Measurements from ENCODE around the gene CCDC38. TPM values are rescaled to one million over a fixed set of nuclear protein-coding genes. Genes with fewer than 3 reads are reported as not detected.

Gene CCDC38
- total RNA-seq, 1 experiment from 2014 or later: not detected

DNA sequence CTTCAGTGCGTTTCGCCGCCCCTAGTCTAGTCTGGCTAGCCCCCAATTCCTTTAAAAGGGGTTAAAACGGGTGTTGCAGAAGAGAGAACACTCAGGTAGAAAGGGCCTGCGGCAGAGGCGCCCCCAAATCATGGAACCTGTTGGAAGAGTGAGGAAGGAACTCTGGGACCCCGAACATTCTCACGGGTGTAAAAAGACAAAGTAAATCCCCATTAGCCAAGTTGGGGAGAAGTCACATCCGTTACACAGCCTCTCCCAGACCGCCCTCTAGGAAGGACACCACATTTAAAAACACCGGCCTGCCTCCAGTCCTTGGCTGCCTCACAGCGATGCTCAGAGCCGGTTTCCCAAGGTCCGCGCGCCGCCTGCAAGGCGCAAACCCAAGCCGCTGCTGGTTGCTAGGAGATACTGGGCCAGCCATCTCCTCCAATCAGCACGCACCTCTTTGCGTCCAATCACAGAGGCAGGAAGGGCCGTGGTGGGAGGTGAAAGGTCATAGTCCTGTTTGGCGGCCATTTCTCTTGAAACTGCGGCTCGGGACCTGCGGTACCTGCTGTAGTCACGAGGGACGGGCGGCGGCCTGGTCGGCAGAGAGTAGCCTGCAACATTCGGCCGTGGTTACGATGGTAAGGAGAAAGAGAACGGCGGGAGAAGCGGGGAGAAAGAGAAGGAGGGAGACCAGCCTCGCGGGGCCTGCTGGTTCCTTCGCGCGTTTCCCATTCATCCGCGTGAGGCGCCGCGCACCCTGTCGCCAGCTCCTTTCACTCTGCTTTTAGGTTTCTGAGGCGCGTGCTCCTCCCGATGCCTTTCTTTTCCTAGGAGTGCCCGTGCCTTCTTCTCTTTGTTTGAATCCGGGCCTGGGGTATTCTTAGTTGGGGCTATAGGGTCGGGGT lies 83.7 kb downstream of the CCDC38 start, which contains the start of gene SNRPF (continued):
- TF ChIP-seq, protein P1, sequence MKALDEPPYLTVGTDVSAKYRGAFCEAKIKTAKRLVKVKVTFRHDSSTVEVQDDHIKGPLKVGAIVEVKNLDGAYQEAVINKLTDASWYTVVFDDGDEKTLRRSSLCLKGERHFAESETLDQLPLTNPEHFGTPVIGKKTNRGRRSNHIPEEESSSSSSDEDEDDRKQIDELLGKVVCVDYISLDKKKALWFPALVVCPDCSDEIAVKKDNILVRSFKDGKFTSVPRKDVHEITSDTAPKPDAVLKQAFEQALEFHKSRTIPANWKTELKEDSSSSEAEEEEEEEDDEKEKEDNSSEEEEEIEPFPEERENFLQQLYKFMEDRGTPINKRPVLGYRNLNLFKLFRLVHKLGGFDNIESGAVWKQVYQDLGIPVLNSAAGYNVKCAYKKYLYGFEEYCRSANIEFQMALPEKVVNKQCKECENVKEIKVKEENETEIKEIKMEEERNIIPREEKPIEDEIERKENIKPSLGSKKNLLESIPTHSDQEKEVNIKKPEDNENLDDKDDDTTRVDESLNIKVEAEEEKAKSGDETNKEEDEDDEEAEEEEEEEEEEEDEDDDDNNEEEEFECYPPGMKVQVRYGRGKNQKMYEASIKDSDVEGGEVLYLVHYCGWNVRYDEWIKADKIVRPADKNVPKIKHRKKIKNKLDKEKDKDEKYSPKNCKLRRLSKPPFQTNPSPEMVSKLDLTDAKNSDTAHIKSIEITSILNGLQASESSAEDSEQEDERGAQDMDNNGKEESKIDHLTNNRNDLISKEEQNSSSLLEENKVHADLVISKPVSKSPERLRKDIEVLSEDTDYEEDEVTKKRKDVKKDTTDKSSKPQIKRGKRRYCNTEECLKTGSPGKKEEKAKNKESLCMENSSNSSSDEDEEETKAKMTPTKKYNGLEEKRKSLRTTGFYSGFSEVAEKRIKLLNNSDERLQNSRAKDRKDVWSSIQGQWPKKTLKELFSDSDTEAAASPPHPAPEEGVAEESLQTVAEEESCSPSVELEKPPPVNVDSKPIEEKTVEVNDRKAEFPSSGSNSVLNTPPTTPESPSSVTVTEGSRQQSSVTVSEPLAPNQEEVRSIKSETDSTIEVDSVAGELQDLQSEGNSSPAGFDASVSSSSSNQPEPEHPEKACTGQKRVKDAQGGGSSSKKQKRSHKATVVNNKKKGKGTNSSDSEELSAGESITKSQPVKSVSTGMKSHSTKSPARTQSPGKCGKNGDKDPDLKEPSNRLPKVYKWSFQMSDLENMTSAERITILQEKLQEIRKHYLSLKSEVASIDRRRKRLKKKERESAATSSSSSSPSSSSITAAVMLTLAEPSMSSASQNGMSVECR (CRISPR knock-in tag; IDR thresholded peaks at IDR 0.05; ENCODE audit: borderline replicate concordance): peak; percentile 67; the same call in 1 of the 2 replicates
- TF ChIP-seq ESRRA (CRISPR knock-in tag; IDR thresholded peaks at IDR 0.05; ENCODE audit: borderline replicate concordance): 0 out of 2 replicates have a peak, but pooled peaks have one; percentile 55
- no peak for TF ChIP-seq FOXJ3 (CRISPR knock-in tag; IDR thresholded peaks at IDR 0.05; ENCODE audit: borderline replicate concordance)
- TF ChIP-seq ZNF121 (CRISPR knock-in tag; IDR thresholded peaks at IDR 0.05): no peak
- TF ChIP-seq SOX15 (CRISPR knock-in tag; IDR thresholded peaks at IDR 0.05): no peak
- peak; percentile 95 for TF ChIP-seq FOXK1 (CRISPR knock-in tag; IDR thresholded peaks at IDR 0.05)
- TF ChIP-seq ZBTB43 (CRISPR knock-in tag; IDR thresholded peaks at IDR 0.05): no peak
- TF ChIP-seq, protein P2, sequence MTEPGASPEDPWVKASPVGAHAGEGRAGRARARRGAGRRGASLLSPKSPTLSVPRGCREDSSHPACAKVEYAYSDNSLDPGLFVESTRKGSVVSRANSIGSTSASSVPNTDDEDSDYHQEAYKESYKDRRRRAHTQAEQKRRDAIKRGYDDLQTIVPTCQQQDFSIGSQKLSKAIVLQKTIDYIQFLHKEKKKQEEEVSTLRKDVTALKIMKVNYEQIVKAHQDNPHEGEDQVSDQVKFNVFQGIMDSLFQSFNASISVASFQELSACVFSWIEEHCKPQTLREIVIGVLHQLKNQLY (CRISPR knock-in tag; IDR thresholded peaks at IDR 0.05): no peak
- TF ChIP-seq ZNF671 (CRISPR knock-in tag; IDR thresholded peaks at IDR 0.05): no peak
- TF ChIP-seq, protein P3, sequence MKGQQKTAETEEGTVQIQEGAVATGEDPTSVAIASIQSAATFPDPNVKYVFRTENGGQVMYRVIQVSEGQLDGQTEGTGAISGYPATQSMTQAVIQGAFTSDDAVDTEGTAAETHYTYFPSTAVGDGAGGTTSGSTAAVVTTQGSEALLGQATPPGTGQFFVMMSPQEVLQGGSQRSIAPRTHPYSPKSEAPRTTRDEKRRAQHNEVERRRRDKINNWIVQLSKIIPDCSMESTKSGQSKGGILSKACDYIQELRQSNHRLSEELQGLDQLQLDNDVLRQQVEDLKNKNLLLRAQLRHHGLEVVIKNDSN (CRISPR knock-in tag; IDR thresholded peaks at IDR 0.05): peak; percentile 59
- TF ChIP-seq JUN (CRISPR knock-in tag; IDR thresholded peaks at IDR 0.05): no peak
- TF ChIP-seq ZNF396 (CRISPR knock-in tag; IDR thresholded peaks at IDR 0.05; ENCODE audit: borderline replicate concordance): no peak
- 0 out of 2 replicates have a peak, but pooled peaks have one; percentile 60 for TF ChIP-seq KAT7 (CRISPR knock-in tag; IDR thresholded peaks at IDR 0.05; ENCODE audit: borderline replicate concordance)
- no peak for TF ChIP-seq HMGA2 (CRISPR knock-in tag; IDR thresholded peaks at IDR 0.05)
- no peak for TF ChIP-seq NFATC4 (CRISPR knock-in tag; IDR thresholded peaks at IDR 0.05)
- TF ChIP-seq, protein P4, sequence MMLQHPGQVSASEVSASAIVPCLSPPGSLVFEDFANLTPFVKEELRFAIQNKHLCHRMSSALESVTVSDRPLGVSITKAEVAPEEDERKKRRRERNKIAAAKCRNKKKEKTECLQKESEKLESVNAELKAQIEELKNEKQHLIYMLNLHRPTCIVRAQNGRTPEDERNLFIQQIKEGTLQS (CRISPR knock-in tag; conservative IDR thresholded peaks at IDR 0.05): no peak
- TF ChIP-seq CREB1 (CRISPR knock-in tag; IDR thresholded peaks at IDR 0.05): 0 out of 2 replicates have a peak, but pooled peaks have one; percentile 55
- peak; percentile 46; the same call in 1 of the 2 replicates for TF ChIP-seq TEAD1 (CRISPR knock-in tag; IDR thresholded peaks at IDR 0.05)

DNA sequence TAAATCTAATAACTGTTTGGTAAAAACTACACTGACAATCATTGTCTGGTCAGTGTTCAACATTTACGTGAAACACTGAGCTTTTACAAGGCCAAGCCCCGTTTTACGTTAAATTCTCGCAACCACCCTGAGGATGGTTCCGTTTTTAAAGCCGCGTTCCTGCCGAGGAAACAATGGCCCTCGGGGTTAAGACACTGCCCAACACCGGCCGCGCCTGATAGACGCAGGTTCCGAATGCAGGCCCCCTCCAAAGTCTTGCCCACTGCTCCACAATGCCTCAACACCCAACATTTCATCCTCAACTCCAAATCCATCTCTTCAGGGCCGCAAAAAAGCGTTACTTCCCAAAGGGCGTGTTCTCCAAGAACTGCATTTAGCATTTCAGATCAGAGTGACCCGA lies 84.6 kb downstream of the CCDC38 start:
- Mint-ChIP-seq H3K27me3 (ENCODE audit: low read depth) (no peaks in the 10 kb centered on the region), H3K4me3 (no peak overlapping the region), H3K4me1 (peaks cover 21% of the 10 kb centered on the region), H3K9me3 (peaks cover 14% of the 10 kb centered on the region), H3K27ac (peak overlapping the region; percentile 21; the same call in 1 of the 2 replicates), H3K36me3 (peaks cover 25% of the 10 kb centered on the region)
- ATAC-seq (no peak), DNase-seq (ENCODE audit: low spot score) (no peak)
- CTCF ChIA-PET: no interaction called here
- POLR2A ChIA-PET: interaction anchor here (0.9 kb wide), 1 partner anchor 16 kb away, joined by 3 read pairs; no protein-coding TSS in a partner anchor
- TF ChIP-seq ZMAT4 (CRISPR knock-in tag; IDR thresholded peaks at IDR 0.05): no peak
- TF ChIP-seq CBFB (CRISPR knock-in tag; IDR thresholded peaks at IDR 0.05; ENCODE audit: low read depth): no peak
- TF ChIP-seq KAT7 (CRISPR knock-in tag; IDR thresholded peaks at IDR 0.05; ENCODE audit: borderline replicate concordance): no peak
- TF ChIP-seq RELA (CRISPR knock-in tag; IDR thresholded peaks at IDR 0.05; ENCODE audit: borderline replicate concordance): no peak
- no peak for TF ChIP-seq ZNF396 (CRISPR knock-in tag; IDR thresholded peaks at IDR 0.05; ENCODE audit: borderline replicate concordance)
- TF ChIP-seq NR1H2 (CRISPR knock-in tag; IDR thresholded peaks at IDR 0.05): no peak
- TF ChIP-seq ATF2 (CRISPR knock-in tag; IDR thresholded peaks at IDR 0.05; ENCODE audit: borderline replicate concordance, low read depth): no peak

Measured in WTC11 (cell line).